Ishikawa (cell line): Measurements from ENCODE around the gene TRIP12.

Experiments
- CEBPB ChIP-seq: IDR thresholded peaks from 2 replicates; pipeline ENCODE4 v1.6.1; 2012
- CREB1 ChIP-seq: IDR thresholded peaks from 2 replicates; pipeline ENCODE4 v1.6.1; 2012; ENCODE audit warnings: low read depth
- EGR1 ChIP-seq: IDR thresholded peaks from 2 replicates; pipeline ENCODE4 v1.6.1; 2012
- EP300 ChIP-seq: IDR thresholded peaks from 2 replicates; pipeline ENCODE4 v1.6.1; 2012; ENCODE audit warnings: borderline replicate concordance
- FOXM1 ChIP-seq: IDR thresholded peaks from 2 replicates; pipeline ENCODE4 v1.6.1; 2012; ENCODE audit warnings: low read depth, borderline replicate concordance
- MAX ChIP-seq: IDR thresholded peaks from 2 replicates; pipeline ENCODE4 v1.6.1; 2012
- NFIC ChIP-seq: IDR thresholded peaks from 2 replicates; pipeline ENCODE4 v1.6.1; 2012
- RAD21 ChIP-seq: IDR thresholded peaks from 2 replicates; pipeline ENCODE4 v1.6.1; 2012; ENCODE audit warnings: low read depth
- REST ChIP-seq: IDR thresholded peaks from 2 replicates; pipeline ENCODE4 v1.6.1; 2012; ENCODE audit warnings: low read depth, mild to moderate bottlenecking
- TAF1 ChIP-seq: IDR thresholded peaks from 2 replicates; pipeline ENCODE4 v1.6.1; 2012; ENCODE audit warnings: low read depth, mild to moderate bottlenecking
- TCF12 ChIP-seq: IDR thresholded peaks from 2 replicates; pipeline ENCODE4 v1.6.1; 2012; ENCODE audit warnings: low read depth
- TEAD4 ChIP-seq: IDR thresholded peaks from 2 replicates; pipeline ENCODE4 v1.6.1; 2012
- USF1 ChIP-seq: IDR thresholded peaks from 2 replicates; pipeline ENCODE4 v1.6.1; 2012
- YY1 ChIP-seq: IDR thresholded peaks from 2 replicates; pipeline ENCODE4 v1.6.1; 2012; ENCODE audit warnings: low read depth
- ZBTB7A ChIP-seq: IDR thresholded peaks from 2 replicates; pipeline ENCODE4 v1.6.1; 2012; ENCODE audit warnings: low read depth

Gene TRIP12

GRCh38 chr2:229896857-229897256, 25.0 kb downstream of the TRIP12 start:
- no peak for TF ChIP-seq CEBPB
- TF ChIP-seq RAD21: no peak

GRCh38 chr2:229889023-229889422, 32.8 kb downstream of the TRIP12 start:
- TF ChIP-seq CEBPB (no peak), FOXM1 (no peak), RAD21 (no peak), EGR1 (no peak), TEAD4 (no peak), MAX (no peak), EP300 (no peak), NFIC (no peak), YY1 (no peak), USF1 (no peak), ZBTB7A (no peak), TAF1 (no peak), REST (no peak), TCF12 (no peak), CREB1 (no peak)

GRCh38 chr2:229888031-229888430, 33.8 kb downstream of the TRIP12 start:
- no peak for TF ChIP-seq NFIC
- TF ChIP-seq USF1: no peak
- TF ChIP-seq TCF12: no peak
- TF ChIP-seq YY1: no peak
- TF ChIP-seq ZBTB7A: no peak
- no peak for TF ChIP-seq TEAD4
- no peak for TF ChIP-seq EP300

GRCh38 chr2:229887441-229887840, 34.4 kb downstream of the TRIP12 start:
- no peak for TF ChIP-seq MAX
- TF ChIP-seq YY1: no peak
- no peak for TF ChIP-seq USF1
- no peak for TF ChIP-seq TEAD4
- TF ChIP-seq ZBTB7A: no peak
- TF ChIP-seq CREB1: no peak
- TF ChIP-seq RAD21: no peak
- no peak for TF ChIP-seq FOXM1
- TF ChIP-seq EGR1: no peak
- no peak for TF ChIP-seq REST
- TF ChIP-seq TAF1: no peak
- no peak for TF ChIP-seq TCF12
- no peak for TF ChIP-seq CEBPB
- TF ChIP-seq EP300: no peak
- no peak for TF ChIP-seq NFIC

- TF ChIP-seq TCF12 (no peak), MAX (no peak), EP300 (no peak), CEBPB (no peak), NFIC (no peak), TEAD4 (no peak), RAD21 (no peak), FOXM1 (no peak), ZBTB7A (no peak), CREB1 (no peak), REST (no peak), YY1 (no peak), USF1 (no peak), TAF1 (no peak), EGR1 (no peak)
These were observed 36.8 kb downstream of the TRIP12 start for GRCh38 chr2:229884775-229885699.
